Uterus (tissue), 4 donors: Measurements from ENCODE around the gene PPM1A. TPM values are rescaled to one million over a fixed set of nuclear protein-coding genes. Genes with fewer than 3 reads are reported as not detected.

Experiments
- DNase-seq, 2 donors: peaks; one replicate each; pipeline ENCODE4 v3.0.0-alpha.2; 2019 to 2020
- H3K27ac ChIP-seq, 2 donors: fragments of 200-600 bp; sonication (generic); 1 replicate in 1 of 2; 2 replicates in 1 of 2; pipeline ENCODE4 v1.5.1; 2016 to 2018
- H3K27me3 ChIP-seq, 2 donors: fragments of 200-600 bp; sonication (generic); one replicate each; pipeline ENCODE4 v1.5.1; 2018 to 2019; ENCODE audit warnings: control low read depth in 1 of 2
- H3K36me3 ChIP-seq, 2 donors: fragments of 200-600 bp; sonication (generic); one replicate each; pipeline ENCODE4 v1.5.1; 2019; ENCODE audit warnings: control low read depth in 1 of 2
- H3K4me1 ChIP-seq, 2 donors: fragments of 200-600 bp; sonication (generic); one replicate each; pipeline ENCODE4 v1.5.1; 2018 to 2019; ENCODE audit warnings: control low read depth in 1 of 2
- H3K4me3 ChIP-seq, 2 donors: fragments of 200-600 bp; sonication (generic); 1 replicate in 1 of 2; 2 replicates in 1 of 2; pipeline ENCODE4 v1.5.1; 2018 to 2019; ENCODE audit warnings: mild to moderate bottlenecking in 1 of 2
- H3K9me3 ChIP-seq, 2 donors: fragments of 200-600 bp; sonication (generic); one replicate each; pipeline ENCODE4 v1.5.1; 2019; ENCODE audit warnings: control low read depth in 1 of 2
- CTCF ChIP-seq, 4 experiments: fragments of 200-600 bp in 2 of 4; fragments of 450-650 bp in 2 of 4; sonication (generic) in 2 of 4; IDR thresholded peaks; one replicate each; pipeline ENCODE4 v1.5.1; 2016 to 2019; ENCODE audit warnings: antibody characterized with exemption in 4 of 4, mild to moderate bottlenecking in 2 of 4, moderate library complexity in 1 of 4
- POLR2A ChIP-seq, 2 donors: fragments of 450-650 bp; IDR thresholded peaks; one replicate each; pipeline ENCODE4 v1.6.1; 2016; ENCODE audit warnings: antibody characterized with exemption in 2 of 2, mild to moderate bottlenecking in 1 of 2, moderate library complexity in 1 of 2
- intact Hi-C: fragments of 100-400 bp; cut with DNase I; formaldehyde crosslinking; loops from one replicate; pipeline ENCODE4 v1.15.1; 2023; ENCODE audit warnings: low total_unique reads
- total RNA-seq, 4 donors: library from RNA; depleted of rRNA in 3 of 4; stranded (reverse); fragments of >200 nt in 3 of 4; gene quantifications; one replicate each; pipeline versions ENCODE4 v1.1.0 to v1.2.4, GENCODE V29; 2014 to 2023
- donor health status: DM: yes; HTN: yes; CAD: no.

PPM1A gene
- total RNA-seq, 4 donors from 2014 or later: 32.0 to 77.1 (median 52.8) TPM

DNA sequence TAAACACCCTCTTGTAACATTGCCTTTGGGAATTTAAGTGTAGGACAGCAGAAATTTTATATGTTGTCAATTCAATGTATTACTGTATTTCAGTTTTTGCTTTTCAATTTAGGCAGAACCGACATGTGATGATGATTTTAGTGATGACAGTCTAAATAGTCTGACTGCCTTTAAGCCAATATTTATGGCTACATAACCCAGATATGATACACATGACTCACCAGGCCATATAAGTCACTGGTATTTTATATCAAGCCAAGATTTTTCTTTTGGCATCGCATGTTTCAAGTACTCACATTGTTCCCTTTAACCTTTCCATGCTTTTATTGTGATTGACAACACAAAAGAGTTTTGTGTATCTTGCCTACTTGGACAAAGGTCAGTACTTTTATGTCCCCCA lies 13.6 kb upstream of the PPM1A start:
- intact Hi-C loops: no loop called here
- no peaks in the 10 kb centered on the region for H3K36me3 ChIP-seq
- no peaks in the 10 kb centered on the region for H3K9me3 ChIP-seq
- no peak for DNase-seq
- TF ChIP-seq CTCF (IDR thresholded peaks at IDR 0.05) (no peak), POLR2A (IDR thresholded peaks at IDR 0.05) (no peak)
- no peak overlapping the region for H3K27ac ChIP-seq
- H3K27me3 ChIP-seq: no peaks in the 10 kb centered on the region
- no peaks in the 10 kb centered on the region for H3K4me1 ChIP-seq
- no peak overlapping the region for H3K4me3 ChIP-seq

DNA sequence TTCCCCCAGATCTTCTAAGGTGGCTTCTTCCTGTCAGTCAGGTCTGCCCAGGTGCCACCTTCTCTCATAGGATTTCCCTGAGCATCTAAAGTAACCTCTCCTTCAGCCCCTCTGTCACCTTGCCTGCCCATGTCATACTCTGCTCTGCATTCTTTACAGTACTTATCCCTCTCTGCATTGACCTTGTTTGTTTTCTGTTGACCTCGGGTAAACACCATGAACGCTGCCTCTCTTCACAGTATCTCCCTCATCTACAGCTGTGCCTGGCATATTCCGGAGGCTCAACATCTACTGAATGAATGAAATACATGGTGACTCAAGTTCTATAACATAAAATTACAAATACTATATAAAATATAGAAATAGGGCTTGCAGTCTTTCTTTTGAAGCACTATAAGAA lies 10.1 kb upstream of the PPM1A start:
- intact Hi-C loops: no loop called here

GRCh38 chr14:60240139-60240856 lies 8.7 kb upstream of the PPM1A start:
- intact Hi-C loops: no loop called here
- no peak overlapping the region for H3K27ac ChIP-seq
- H3K27me3 ChIP-seq: no peaks in the 10 kb centered on the region
- no peaks in the 10 kb centered on the region for H3K36me3 ChIP-seq
- no peaks in the 10 kb centered on the region for H3K9me3 ChIP-seq
- DNase-seq: no peak
- no peak overlapping the region for H3K4me3 ChIP-seq
- TF ChIP-seq POLR2A (IDR thresholded peaks at IDR 0.05) (no peak), CTCF (IDR thresholded peaks at IDR 0.05) (no peak)
- no peaks in the 10 kb centered on the region for H3K4me1 ChIP-seq

More for the DNA sequence above, 10.1 kb upstream of the PPM1A start:
- Histone ChIP-seq H3K4me1 (no peaks in the 10 kb centered on the region), H3K9me3 (no peaks in the 10 kb centered on the region), H3K27me3 (no peaks in the 10 kb centered on the region), H3K27ac (no peak overlapping the region), H3K4me3 (no peak overlapping the region), H3K36me3 (no peaks in the 10 kb centered on the region)
- TF ChIP-seq POLR2A (IDR thresholded peaks at IDR 0.05) (no peak), CTCF (IDR thresholded peaks at IDR 0.05) (no peak)
- DNase-seq: no peak

- Histone ChIP-seq H3K36me3 (no peaks in the 10 kb centered on the region), H3K4me3 (no peak overlapping the region), H3K9me3 (no peaks in the 10 kb centered on the region), H3K27ac (no peak overlapping the region), H3K27me3 (no peaks in the 10 kb centered on the region), H3K4me1 (no peaks in the 10 kb centered on the region)
- TF ChIP-seq CTCF (IDR thresholded peaks at IDR 0.05) (no peak), POLR2A (IDR thresholded peaks at IDR 0.05) (no peak)
- no peak for DNase-seq
- intact Hi-C loops: no loop called here
Observed at GRCh38 chr14:60241091-60241490, 7.9 kb upstream of the PPM1A start.

GRCh38 chr14:60242429-60242828 lies 6.6 kb upstream of the PPM1A start:
- intact Hi-C loops: no loop called here
- Histone ChIP-seq H3K4me1 (no peaks in the 10 kb centered on the region), H3K36me3 (no peaks in the 10 kb centered on the region), H3K27me3 (no peaks in the 10 kb centered on the region), H3K9me3 (no peaks in the 10 kb centered on the region), H3K27ac (no peak overlapping the region), H3K4me3 (no peak overlapping the region)
- DNase-seq: no peak
- TF ChIP-seq CTCF (IDR thresholded peaks at IDR 0.05): no peak
- TF ChIP-seq POLR2A (IDR thresholded peaks at IDR 0.05): no peak
